OCI-LY7 (cell line): ENCODE results near the gene YIPF6.

Experiments
- CTCF ChIP-seq: fragments of 200-600 bp; sonication (generic); conservative IDR thresholded peaks from 2 replicates; pipeline ENCODE4 v1.5.1; 2014; ENCODE audit warnings: mild to moderate bottlenecking, antibody characterized with exemption, low read length, moderate library complexity, mixed read lengths
- EZH2phosphoT487 ChIP-seq: fragments of 200-600 bp; sonication (generic); IDR thresholded peaks from 2 replicates; pipeline ENCODE4 v1.6.1; 2018; ENCODE audit warnings: low read depth, borderline replicate concordance, mild to moderate bottlenecking, mixed run types, antibody characterized with exemption, low read length, moderate library complexity, mixed read lengths

- TF ChIP-seq CTCF (no peak), EZH2phosphoT487 (no peak)
Measured at GRCh38 chrX:68487254-68487653, 11.6 kb upstream of the YIPF6 start.
